IMR-90 (cell line): Measurements from ENCODE around the gene ACOT12. TPM values are rescaled to one million over a fixed set of nuclear protein-coding genes. Genes with fewer than 3 reads are reported as not detected.

Experiments used
- ATAC-seq: fragments of 200-7000 bp; cut with Tn5 transposase; 2 replicates; pipeline ENCODE4 v1.9.1; 2020; ENCODE audit warnings: low read depth, mild to moderate bottlenecking, moderate library complexity
- BruUV-seq: library from RNA; stranded (reverse); fragments of 400-500 nt; replicated peaks from 2 replicates; lab custom pipeline; 2021; lab: Mats Ljungman, UMichigan
- CTCF ChIA-PET: fragments of 300-600 bp; formaldehyde crosslinking; extraction: SDS; loops from one replicate; lab custom pipeline; 2021; ENCODE audit warnings: antibody characterized with exemption; lab: Yijun Ruan, JAX
- POLR2A ChIA-PET: fragments of 300-600 bp; sonication (Branson Sonifier 250); formaldehyde crosslinking; loops from one replicate; lab custom pipeline; 2022; ENCODE audit warnings: antibody characterized with exemption; ENCODE audit not compliant: unreplicated experiment; lab: Charles Lee
- DNase-seq: peaks from one replicate; pipeline ENCODE4 v3.0.0; 2013
- H2AFZ ChIP-seq: replicated peaks from 2 replicates; pipeline ENCODE3; 2013; ENCODE audit warnings: low read length, mild to moderate bottlenecking; ENCODE audit not compliant: poor library complexity
- H2AK5ac ChIP-seq: 2 replicates; pipeline ENCODE4 v1.6.1; 2013; ENCODE audit warnings: low read depth, low read length, inconsistent platforms
- H2AK9ac ChIP-seq: replicated peaks from 2 replicates; pipeline ENCODE3; 2013; ENCODE audit warnings: mild to moderate bottlenecking, low read depth, low read length, moderate library complexity; ENCODE audit not compliant: poor library complexity
- H2BK120ac ChIP-seq: 2 replicates; pipeline ENCODE4 v1.6.1; 2013; ENCODE audit warnings: low read depth, low read length, inconsistent platforms
- H2BK15ac ChIP-seq: 3 replicates; pipeline ENCODE4 v1.6.1; 2013; ENCODE audit warnings: low read depth, low read length, inconsistent platforms
- H2BK20ac ChIP-seq: 2 replicates; pipeline ENCODE4 v1.6.1; 2013; ENCODE audit warnings: low read depth, mild to moderate bottlenecking, inconsistent platforms, low read length, moderate library complexity
- H2BK5ac ChIP-seq: 2 replicates; pipeline ENCODE4 v1.6.1; 2013; ENCODE audit warnings: mild to moderate bottlenecking, low read depth, low read length, inconsistent platforms; ENCODE audit not compliant: poor library complexity, severe bottlenecking
- H3K14ac ChIP-seq: replicated peaks from 2 replicates; pipeline ENCODE4 v1.6.1; 2013; ENCODE audit warnings: low read depth, low read length, inconsistent platforms
- H3K18ac ChIP-seq: 2 replicates; pipeline ENCODE4 v1.6.1; 2013; ENCODE audit warnings: low read depth, low read length, control low read depth
- H3K23ac ChIP-seq: 2 replicates; pipeline ENCODE4 v1.6.1; 2013; ENCODE audit warnings: low read depth, low read length, inconsistent platforms
- H3K27ac ChIP-seq: 2 replicates; pipeline ENCODE4 v1.5.1; 2013; ENCODE audit warnings: mild to moderate bottlenecking, control low read depth, low read length; ENCODE audit not compliant: insufficient read depth
- H3K27me3 ChIP-seq: 2 replicates; pipeline ENCODE4 v1.6.1; 2013; ENCODE audit warnings: low read length; ENCODE audit not compliant: control insufficient read depth, insufficient read depth
- H3K36me3 ChIP-seq: 2 replicates; pipeline ENCODE4 v1.6.1; 2013; ENCODE audit warnings: low read length, mixed read lengths; ENCODE audit not compliant: control insufficient read depth, insufficient read depth
- H3K4ac ChIP-seq: 2 replicates; pipeline ENCODE4 v1.6.1; 2013; ENCODE audit warnings: low read depth, low read length, inconsistent platforms
- H3K4me1 ChIP-seq: 2 replicates; pipeline ENCODE4 v1.6.1; 2013; ENCODE audit warnings: low read length, mixed read lengths; ENCODE audit not compliant: control insufficient read depth, insufficient read depth
- H3K4me2 ChIP-seq: 2 replicates; pipeline ENCODE4 v1.6.1; 2013; ENCODE audit warnings: low read depth, mild to moderate bottlenecking, control low read depth, low read length, moderate library complexity
- H3K4me3 ChIP-seq: 2 replicates; pipeline ENCODE4 v1.5.1; 2013; ENCODE audit warnings: low read depth, mild to moderate bottlenecking, control low read depth, low read length, moderate library complexity; ENCODE audit not compliant: insufficient read depth
- H3K56ac ChIP-seq: 2 replicates; pipeline ENCODE4 v1.6.1; 2013; ENCODE audit warnings: low read length, inconsistent platforms; ENCODE audit not compliant: insufficient read depth; ENCODE audit errors: extremely low read depth
- H3K79me1 ChIP-seq, 2 experiments: 2 replicates each; pipeline ENCODE4 v1.6.1; 2013; ENCODE audit warnings: low read length in 2 of 2, inconsistent platforms in 1 of 2, low read depth in 1 of 2
- H3K9ac ChIP-seq: 2 replicates; pipeline ENCODE4 v1.6.1; 2013; ENCODE audit warnings: low read depth, low read length, control low read depth
- H3K9me1 ChIP-seq: 2 replicates; pipeline ENCODE4 v1.6.1; 2013; ENCODE audit warnings: low read length, inconsistent platforms; ENCODE audit not compliant: insufficient read depth
- H3K9me3 ChIP-seq: 2 replicates; pipeline ENCODE4 v1.6.1; 2013; ENCODE audit warnings: low read length; ENCODE audit not compliant: control insufficient read depth, insufficient read depth
- H4K20me1 ChIP-seq: 2 replicates; pipeline ENCODE4 v1.6.1; 2013; ENCODE audit warnings: low read length, inconsistent platforms; ENCODE audit not compliant: insufficient read depth
- H4K5ac ChIP-seq: 2 replicates; pipeline ENCODE4 v1.6.1; 2013; ENCODE audit warnings: mild to moderate bottlenecking, low read depth, low read length, control low read depth
- H4K8ac ChIP-seq, 2 experiments: 2 replicates each; pipeline ENCODE4 v1.6.1; 2013; ENCODE audit warnings: low read depth in 2 of 2, low read length in 2 of 2, control low read depth in 1 of 2, inconsistent platforms in 1 of 2
- H4K91ac ChIP-seq: 2 replicates; pipeline ENCODE4 v1.6.1; 2013; ENCODE audit warnings: low read depth, low read length, inconsistent platforms; ENCODE audit not compliant: insufficient read depth
- BHLHE40 ChIP-seq: fragments of 150-350 bp; IDR thresholded peaks from 2 replicates; pipeline ENCODE4 v1.6.1; 2016; ENCODE audit warnings: mild to moderate bottlenecking, low read depth, low read length
- CHD1 ChIP-seq: IDR thresholded peaks from 2 replicates; pipeline ENCODE4 v1.6.1; 2012; ENCODE audit warnings: low read depth, low read length, improper control_type of control experiment
- FOS ChIP-seq: fragments of 150-350 bp; IDR thresholded peaks from 2 replicates; pipeline ENCODE4 v1.6.1; 2016; ENCODE audit warnings: low read depth, low read length
- MAFK ChIP-seq: IDR thresholded peaks from 2 replicates; pipeline ENCODE4 v1.6.1; 2012; ENCODE audit warnings: low read depth, low read length, improper control_type of control experiment
- MAZ ChIP-seq: IDR thresholded peaks from 2 replicates; pipeline ENCODE4 v1.6.1; 2012; ENCODE audit warnings: low read depth, mild to moderate bottlenecking, low read length, improper control_type of control experiment, moderate library complexity, borderline replicate concordance
- MXI1 ChIP-seq: IDR thresholded peaks from 2 replicates; pipeline ENCODE4 v1.6.1; 2012; ENCODE audit warnings: low read depth, mild to moderate bottlenecking, low read length, moderate library complexity, borderline replicate concordance
- NFE2L2 ChIP-seq: fragments of 150-350 bp; IDR thresholded peaks from 2 replicates; pipeline ENCODE4 v1.6.1; 2016; ENCODE audit warnings: low read depth, mild to moderate bottlenecking, low read length
- POLR2A ChIP-seq: IDR thresholded peaks from 2 replicates; pipeline ENCODE4 v1.6.1; 2012; ENCODE audit warnings: mild to moderate bottlenecking, low read depth, low read length
- RCOR1 ChIP-seq: IDR thresholded peaks from 2 replicates; pipeline ENCODE4 v1.6.1; 2012; ENCODE audit warnings: mild to moderate bottlenecking, low read length, improper control_type of control experiment; ENCODE audit not compliant: insufficient replicate concordance
- RFX5 ChIP-seq: IDR thresholded peaks from 2 replicates; pipeline ENCODE4 v1.8.0; 2012; ENCODE audit warnings: low read depth, mild to moderate bottlenecking, low read length, moderate library complexity
- SMC3 ChIP-seq: fragments of 150-350 bp; IDR thresholded peaks from 2 replicates; pipeline ENCODE4 v1.6.1; 2016; ENCODE audit warnings: low read depth, mild to moderate bottlenecking, antibody characterized with exemption, low read length, moderate library complexity
- WGBS, 2 experiments: methylation state at CpG; one replicate each; pipeline versions ENCODE4 v1.1.5 to v1.1.7; 2013; ENCODE audit warnings: missing lambda C conversion rate in 2 of 2; ENCODE audit not compliant: insufficient read length in 1 of 2; ENCODE audit errors: extremely low coverage in 2 of 2; 5-methylcytosine and 5-hydroxymethylcytosine counted together
- dilution Hi-C: fragments of 300-500 bp; cut with HindIII; formaldehyde crosslinking; loops from one replicate; pipeline ENCODE4 v1.14.3; 2018; ENCODE audit warnings: low sequenced_read_pairs; ENCODE audit not compliant: unreplicated experiment
- in situ Hi-C: fragments of 300-500 bp; cut with MboI; formaldehyde crosslinking; loops from 3 replicates; pipeline ENCODE4 v1.14.3; 2019; ENCODE audit warnings: low sequenced_read_pairs, inconsistent platforms, mixed read lengths
- intact Hi-C: fragments of 100-400 bp; cut with micrococcal nuclease; formaldehyde crosslinking; loops from 2 replicates; pipeline ENCODE4 v1.10.0; 2022
- polyA plus RNA-seq, 3 experiments: library from polyadenylated mRNA; depleted of rRNA; stranded (reverse); fragments of >200 nt; gene quantifications; 2 replicates each; pipeline ENCODE4 v1.2.3, GENCODE V29; 2012; ENCODE audit warnings: low replicate concordance in 1 of 3
- total RNA-seq: library from RNA; depleted of rRNA; stranded (reverse); fragments of >200 nt; gene quantifications from 2 replicates; pipeline ENCODE4 v1.2.3, GENCODE V29; 2012
- TF ChIP-seq, protein P1 (sequence below): fragments of 150-350 bp; IDR thresholded peaks from 2 replicates; pipeline ENCODE4 v1.6.1; 2016; ENCODE audit warnings: low read depth, mild to moderate bottlenecking, low read length, moderate library complexity, borderline replicate concordance
- TF ChIP-seq, protein P2 (sequence below): conservative IDR thresholded peaks from 2 replicates; pipeline ENCODE4 v1.5.1; 2012; ENCODE audit warnings: mild to moderate bottlenecking, low read depth, low read length, improper control_type of control experiment
- TF ChIP-seq, protein P3 (sequence below): fragments of 150-350 bp; IDR thresholded peaks from 2 replicates; pipeline ENCODE4 v1.6.1; 2017; ENCODE audit warnings: mild to moderate bottlenecking, antibody characterized with exemption, low read length, low read depth

ACOT12 gene
- total and polyA plus RNA-seq, 2 of the 4 experiments (the other 2 are of a cell fraction), result not detected

DNA sequence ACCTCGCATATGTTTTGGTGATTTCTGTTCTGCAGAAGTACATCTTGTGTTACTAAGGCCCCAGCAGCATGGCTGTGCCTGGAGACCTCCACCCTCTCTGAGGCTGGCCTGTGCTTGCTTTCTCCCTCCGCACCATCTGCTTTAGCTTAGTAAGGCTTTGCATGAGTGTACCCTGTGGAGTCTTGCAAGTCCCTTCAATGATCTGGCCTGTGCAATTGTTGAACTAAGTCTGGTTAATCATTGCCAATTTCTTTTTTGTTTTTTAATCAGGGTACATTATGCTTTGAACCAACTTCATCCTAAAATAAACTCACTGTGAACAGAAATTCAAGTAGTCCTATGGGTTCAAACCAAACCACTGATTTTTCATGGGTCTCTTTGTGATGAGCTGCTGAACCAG is 32.3 kb downstream of the ACOT12 start:
- BruUV-seq, result no TSS peak
- H2AFZ ChIP-seq, result no peak overlapping the region
- H3K9ac ChIP-seq, result no peak overlapping the region
- H3K56ac ChIP-seq, result no peak overlapping the region
- no CpG with 5 or more reads among the region's 2 CpGs for WGBS, 2 experiments
- CTCF ChIA-PET, result no interaction called here
- H3K9me1 ChIP-seq, result no peaks in the 10 kb centered on the region
- H3K14ac ChIP-seq, result no peak overlapping the region
- no peak overlapping the region for H2BK20ac ChIP-seq
- H3K18ac ChIP-seq, result no peak overlapping the region
- H4K91ac ChIP-seq, result no peak overlapping the region
- H4K8ac ChIP-seq, result no peak overlapping the region
- H3K9me3 ChIP-seq, result no peaks in the 10 kb centered on the region
- TF ChIP-seq, protein P1, sequence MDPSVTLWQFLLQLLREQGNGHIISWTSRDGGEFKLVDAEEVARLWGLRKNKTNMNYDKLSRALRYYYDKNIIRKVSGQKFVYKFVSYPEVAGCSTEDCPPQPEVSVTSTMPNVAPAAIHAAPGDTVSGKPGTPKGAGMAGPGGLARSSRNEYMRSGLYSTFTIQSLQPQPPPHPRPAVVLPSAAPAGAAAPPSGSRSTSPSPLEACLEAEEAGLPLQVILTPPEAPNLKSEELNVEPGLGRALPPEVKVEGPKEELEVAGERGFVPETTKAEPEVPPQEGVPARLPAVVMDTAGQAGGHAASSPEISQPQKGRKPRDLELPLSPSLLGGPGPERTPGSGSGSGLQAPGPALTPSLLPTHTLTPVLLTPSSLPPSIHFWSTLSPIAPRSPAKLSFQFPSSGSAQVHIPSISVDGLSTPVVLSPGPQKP, result no peak
- no peak for TF ChIP-seq CHD1
- no peak for TF ChIP-seq SMC3
- no peak for TF ChIP-seq MAZ
- no peak for TF ChIP-seq RFX5
- no peak for TF ChIP-seq MAFK
- no peak for TF ChIP-seq RCOR1
- no peak for TF ChIP-seq NFE2L2
- TF ChIP-seq FOS, result no peak
- no peak for TF ChIP-seq MXI1
- no peak for TF ChIP-seq POLR2A
- TF ChIP-seq BHLHE40, result no peak
- TF ChIP-seq, protein P2, sequence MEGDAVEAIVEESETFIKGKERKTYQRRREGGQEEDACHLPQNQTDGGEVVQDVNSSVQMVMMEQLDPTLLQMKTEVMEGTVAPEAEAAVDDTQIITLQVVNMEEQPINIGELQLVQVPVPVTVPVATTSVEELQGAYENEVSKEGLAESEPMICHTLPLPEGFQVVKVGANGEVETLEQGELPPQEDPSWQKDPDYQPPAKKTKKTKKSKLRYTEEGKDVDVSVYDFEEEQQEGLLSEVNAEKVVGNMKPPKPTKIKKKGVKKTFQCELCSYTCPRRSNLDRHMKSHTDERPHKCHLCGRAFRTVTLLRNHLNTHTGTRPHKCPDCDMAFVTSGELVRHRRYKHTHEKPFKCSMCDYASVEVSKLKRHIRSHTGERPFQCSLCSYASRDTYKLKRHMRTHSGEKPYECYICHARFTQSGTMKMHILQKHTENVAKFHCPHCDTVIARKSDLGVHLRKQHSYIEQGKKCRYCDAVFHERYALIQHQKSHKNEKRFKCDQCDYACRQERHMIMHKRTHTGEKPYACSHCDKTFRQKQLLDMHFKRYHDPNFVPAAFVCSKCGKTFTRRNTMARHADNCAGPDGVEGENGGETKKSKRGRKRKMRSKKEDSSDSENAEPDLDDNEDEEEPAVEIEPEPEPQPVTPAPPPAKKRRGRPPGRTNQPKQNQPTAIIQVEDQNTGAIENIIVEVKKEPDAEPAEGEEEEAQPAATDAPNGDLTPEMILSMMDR, result no peak
- TF ChIP-seq, protein P3, sequence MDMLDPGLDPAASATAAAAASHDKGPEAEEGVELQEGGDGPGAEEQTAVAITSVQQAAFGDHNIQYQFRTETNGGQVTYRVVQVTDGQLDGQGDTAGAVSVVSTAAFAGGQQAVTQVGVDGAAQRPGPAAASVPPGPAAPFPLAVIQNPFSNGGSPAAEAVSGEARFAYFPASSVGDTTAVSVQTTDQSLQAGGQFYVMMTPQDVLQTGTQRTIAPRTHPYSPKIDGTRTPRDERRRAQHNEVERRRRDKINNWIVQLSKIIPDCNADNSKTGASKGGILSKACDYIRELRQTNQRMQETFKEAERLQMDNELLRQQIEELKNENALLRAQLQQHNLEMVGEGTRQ, result no peak
- DNase-seq (no peak), ATAC-seq (no peak)
- H3K79me1 ChIP-seq, result no peaks in the 10 kb centered on the region
- H3K4me2 ChIP-seq, result no peak overlapping the region
- in situ Hi-C loops (no loop called here), dilution Hi-C loops (no loop called here), intact Hi-C loops (no loop called here)
- no peak overlapping the region for H2AK5ac ChIP-seq
- H2BK15ac ChIP-seq, result no peak overlapping the region
- H4K5ac ChIP-seq, result no peak overlapping the region
- POLR2A ChIA-PET, result no interaction called here
- no peak overlapping the region for H3K23ac ChIP-seq
- no peak overlapping the region for H3K4ac ChIP-seq
- H2AK9ac ChIP-seq, result no peak overlapping the region
- H3K4me3 ChIP-seq, result no peak overlapping the region
- H3K27me3 ChIP-seq, result peaks cover under 1% of the 10 kb centered on the region; the same call in 1 of the 2 replicates
- no peak overlapping the region for H2BK5ac ChIP-seq
- H3K4me1 ChIP-seq, result no peaks in the 10 kb centered on the region
- H4K20me1 ChIP-seq, result no peaks in the 10 kb centered on the region
- no peak overlapping the region for H2BK120ac ChIP-seq
- H3K27ac ChIP-seq, result no peak overlapping the region
- H3K36me3 ChIP-seq, result no peaks in the 10 kb centered on the region
